GM12878 (cell line): Measurements from ENCODE around the gene LMOD1. TPM values are rescaled to one million over a fixed set of nuclear protein-coding genes. Genes with fewer than 3 reads are reported as not detected.

ENCODE experiments used
- ATAC-seq: fragments of 200-7000 bp; cut with Tn5 transposase; 3 replicates; pipeline ENCODE4 v1.9.1; 2020; ENCODE audit warnings: mild to moderate bottlenecking, moderate library complexity
- BruUV-seq: library from RNA; stranded (reverse); fragments of 400-500 nt; replicated peaks from 2 replicates; lab custom pipeline; 2021; lab: Mats Ljungman, UMichigan
- CTCF ChIA-PET: fragments of 300-600 bp; sonication (Branson Sonifier 250); formaldehyde crosslinking; extraction: SDS; loops from one replicate; lab custom pipeline; 2021; ENCODE audit warnings: inconsistent platforms; lab: Yijun Ruan, JAX
- POLR2A ChIA-PET: fragments of 350-600 bp; formaldehyde crosslinking; extraction: SDS; loops from one replicate; lab custom pipeline; 2021; ENCODE audit warnings: inconsistent platforms; lab: Charles Lee
- RAD21 ChIA-PET: fragments of 300-600 bp; sonication (Branson Sonifier 250); formaldehyde crosslinking; loops from one replicate; lab custom pipeline; 2023; ENCODE audit warnings: antibody characterized with exemption; ENCODE audit not compliant: unreplicated experiment; lab: Charles Lee
- SMC1A ChIA-PET: fragments of 300-600 bp; sonication (Branson Sonifier 250); formaldehyde crosslinking; loops from one replicate; lab custom pipeline; 2023; ENCODE audit not compliant: unreplicated experiment, uncharacterized antibody; lab: Charles Lee
- DNase-seq: peaks from one replicate; pipeline ENCODE4 v3.0.0-alpha.2; 2011; ENCODE audit warnings: low read depth, low spot score
- FAIRE-seq: peaks from 3 replicates; lab custom pipeline; 2011; peaks lifted over from hg19 to GRCh38; lab: Jason Lieb, UNC
- H2AFZ ChIP-seq: 2 replicates; pipeline ENCODE4 v1.6.0; 2011; ENCODE audit warnings: low read depth, low read length, control low read depth; ENCODE audit not compliant: control insufficient read depth
- H3K27ac ChIP-seq: 2 replicates; pipeline ENCODE4 v1.5.1; 2011; ENCODE audit warnings: control low read depth; ENCODE audit not compliant: control insufficient read depth, insufficient read depth
- H3K27me3 ChIP-seq, 2 experiments: replicated peaks in 1 of 2; 2 replicates each; pipeline versions ENCODE4 v1.6.0 to v1.6.1; 2011; ENCODE audit warnings: low read length in 1 of 2; ENCODE audit not compliant: control insufficient read depth in 2 of 2, insufficient read depth in 2 of 2
- H3K36me3 ChIP-seq, 2 experiments: 2 replicates each; pipeline ENCODE4 v1.5.1; 2011; ENCODE audit warnings: low read length in 1 of 2; ENCODE audit not compliant: control insufficient read depth in 2 of 2, insufficient read depth in 2 of 2
- H3K4me1 ChIP-seq: 2 replicates; pipeline ENCODE4 v1.6.1; 2011; ENCODE audit warnings: mild to moderate bottlenecking, low read length, moderate library complexity, mixed read lengths; ENCODE audit not compliant: control insufficient read depth, insufficient read depth
- H3K4me2 ChIP-seq: 2 replicates; pipeline ENCODE4 v1.6.0; 2011; ENCODE audit warnings: control low read depth; ENCODE audit not compliant: control insufficient read depth, insufficient read depth
- H3K4me3 ChIP-seq: fragments of 200-600 bp; sonication (generic); 2 replicates; pipeline ENCODE4 v1.5.1; 2016
- H3K79me2 ChIP-seq: 2 replicates; pipeline ENCODE4 v1.6.0; 2011; ENCODE audit warnings: low read length; ENCODE audit not compliant: control insufficient read depth, insufficient read depth
- H3K9ac ChIP-seq: 2 replicates; pipeline ENCODE4 v1.8.0; 2011; ENCODE audit warnings: low read length, control low read depth, mixed read lengths; ENCODE audit not compliant: control insufficient read depth, insufficient read depth
- H3K9me3 ChIP-seq: replicated peaks from 3 replicates; pipeline ENCODE4 v1.5.1; 2011; ENCODE audit warnings: mild to moderate bottlenecking, low read length; ENCODE audit not compliant: control insufficient read depth, insufficient read depth
- H4K20me1 ChIP-seq: 2 replicates; pipeline ENCODE4 v1.6.0; 2011; ENCODE audit not compliant: control insufficient read depth, insufficient read depth
- ATF2 ChIP-seq: IDR thresholded peaks from 2 replicates; pipeline ENCODE4 v1.6.1; 2012; ENCODE audit warnings: low read length, inconsistent platforms
- CHD1 ChIP-seq: IDR thresholded peaks from 2 replicates; pipeline ENCODE4 v1.6.1; 2012; ENCODE audit warnings: low read depth, low read length, improper control_type of control experiment
- KAT2A ChIP-seq: conservative IDR thresholded peaks from 2 replicates; pipeline ENCODE4 v1.6.1; 2011; ENCODE audit warnings: low read depth, low read length; ENCODE audit not compliant: control insufficient read depth
- POLR2AphosphoS5 ChIP-seq: IDR thresholded peaks from 2 replicates; pipeline ENCODE4 v1.6.1; 2011; ENCODE audit warnings: mild to moderate bottlenecking, low read length, inconsistent platforms
- RAD21 ChIP-seq: IDR thresholded peaks from 2 replicates; pipeline ENCODE4 v1.6.1; 2011; ENCODE audit warnings: mild to moderate bottlenecking, low read depth, low read length, moderate library complexity; ENCODE audit not compliant: insufficient read depth
- SREBF1 ChIP-seq: IDR thresholded peaks from 2 replicates; pipeline ENCODE4 v1.6.1; 2012; ENCODE audit warnings: mild to moderate bottlenecking, low read length
- TCF3 ChIP-seq: IDR thresholded peaks from 2 replicates; pipeline ENCODE4 v1.6.1; 2012; ENCODE audit warnings: low read depth, mild to moderate bottlenecking, low read length, borderline replicate concordance; ENCODE audit not compliant: insufficient read depth
- YY1 ChIP-seq: IDR thresholded peaks from 2 replicates; pipeline ENCODE4 v1.6.1; 2011; ENCODE audit warnings: low read depth, mild to moderate bottlenecking, low read length
- ZNF24 ChIP-seq: fragments of 450-650 bp; IDR thresholded peaks from 2 replicates; pipeline ENCODE4 v1.6.1; 2017; ENCODE audit warnings: antibody characterized with exemption, mild to moderate bottlenecking
- ZZZ3 ChIP-seq: IDR thresholded peaks from 2 replicates; pipeline ENCODE4 v1.6.1; 2011; ENCODE audit warnings: low read depth; ENCODE audit not compliant: control insufficient read depth, insufficient read length
- WGBS: methylation state at CpG from one replicate; pipeline ENCODE4 v1.1.6; 2016; ENCODE audit warnings: low lambda C conversion rate; ENCODE audit not compliant: insufficient replicate concordance, insufficient coverage; ENCODE audit errors: missing lambda C conversion rate; 5-methylcytosine and 5-hydroxymethylcytosine counted together
- in situ Hi-C: fragments of 300-500 bp; cut with MboI; formaldehyde crosslinking; loops from 9 replicates; pipeline ENCODE4 v1.14.3; 2018; ENCODE audit warnings: mixed read lengths
- intact Hi-C: fragments of 100-400 bp; cut with micrococcal nuclease; formaldehyde crosslinking; loops from one replicate; pipeline ENCODE4 v1.14.2; 2022; ENCODE audit not compliant: unreplicated experiment
- polyA plus RNA-seq, 11 experiments: library from polyadenylated mRNA; depleted of rRNA in 4 of 11; unstranded in 6 of 11; stranded (reverse) in 5 of 11; fragments of >200 nt; fragmentation: Nextera tagmentation in 4 of 11; fragmentation: Illumina TruSeq in 1 of 11; extraction: Ambion mirVana in 4 of 11; extraction: Trizol in 1 of 11; gene quantifications; 1 replicate in 1 of 11; 2 replicates in 10 of 11; pipeline versions ENCODE4 v1.2.1 to v1.2.3, GENCODE V29; 2011 to 2016; ENCODE audit warnings: inconsistent platforms in 2 of 11, missing spikeins in 2 of 11, low read depth in 1 of 11
- total RNA-seq, 4 experiments: library from RNA; depleted of rRNA in 3 of 4; stranded (reverse); fragments of >200 nt in 3 of 4; fragmentation: Illumina TruSeq in 1 of 4; extraction: Trizol in 1 of 4; gene quantifications; 2 replicates each; pipeline versions ENCODE4 v1.2.1 to v1.2.3, GENCODE V29; 2013 to 2021
- TF ChIP-seq, protein P1 (sequence below): fragments of 450-650 bp; IDR thresholded peaks from 2 replicates; pipeline ENCODE4 v1.6.1; 2014; ENCODE audit warnings: mild to moderate bottlenecking

The LMOD1 gene
- total and polyA plus RNA-seq, 10 of the 15 experiments (the other 5 are each of a cell fraction or from before 2014, with no cell fraction given) = 0.15 TPM; not detected in 9

DNA sequence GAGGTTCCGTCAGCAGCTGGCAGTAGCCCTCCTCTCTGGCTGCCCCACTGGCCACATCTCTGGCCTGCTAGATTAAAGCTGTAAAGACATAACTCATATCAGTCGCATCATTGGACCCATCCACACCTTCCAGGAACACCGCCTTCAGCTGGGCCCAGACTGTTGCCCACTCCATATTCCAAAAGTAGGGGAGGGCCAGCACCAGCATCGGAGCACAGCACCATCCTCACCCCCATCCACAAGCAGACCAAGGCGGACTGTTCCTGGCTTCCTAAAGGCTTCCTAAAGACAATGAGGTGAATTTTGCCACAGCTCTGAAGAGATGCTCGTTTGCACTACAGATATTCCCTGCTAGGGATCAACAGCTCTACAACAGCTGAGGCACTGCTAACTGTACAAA lies 54.1 kb downstream of the LMOD1 start:
- intact Hi-C loops (no loop called here), in situ Hi-C loops (loop anchor here (5.0 kb wide), 2 partner anchors 80 to 230 kb away; partner anchors contain the start of gene GPR37L1)
- no peak for TF ChIP-seq ZNF24
- H3K36me3 ChIP-seq = no peaks in the 10 kb centered on the region; a peak in 1 of 4 replicates
- ChIA-PET RAD21 (no interaction called here), POLR2A (no interaction called here), CTCF (interaction anchor here (1.0 to 10.2 kb wide), 5 partner anchors 8 to 243 kb away, joined by 3 to 233 read pairs (median 6); no protein-coding TSS in a partner anchor), SMC1A (interaction anchor here (0.6 to 1.3 kb wide), 2 partner anchors 240 to 334 kb away, joined by 3 read pairs; no protein-coding TSS in a partner anchor)
- ATAC-seq (no peak), FAIRE-seq (no peak), DNase-seq (no peak)
- no peak overlapping the region for H3K4me3 ChIP-seq
- no peaks in the 10 kb centered on the region for H3K4me1 ChIP-seq
- no peaks in the 10 kb centered on the region for H3K9me3 ChIP-seq
- no TSS peak for BruUV-seq
- peaks cover 2 to 12% of the 10 kb centered on the region in 2 experiments; a peak in 3 of 4 replicates for H3K27me3 ChIP-seq
- WGBS = 21% methylated on average over 6 of the region's 6 CpGs
- H2AFZ ChIP-seq = no peak overlapping the region
- H4K20me1 ChIP-seq = no peaks in the 10 kb centered on the region
- H3K4me2 ChIP-seq = no peak overlapping the region
- no peak overlapping the region for H3K27ac ChIP-seq
- H3K9ac ChIP-seq = no peak overlapping the region
- H3K79me2 ChIP-seq = no peaks in the 10 kb centered on the region

- BruUV-seq = no TSS peak
- 1% methylated on average over 5 of the region's 5 CpGs for WGBS
- ATAC-seq (no peak), FAIRE-seq (no peak), DNase-seq (no peak)
- H3K27me3 ChIP-seq = peaks cover 2 to 12% of the 10 kb centered on the region in 2 experiments; a peak in 3 of 4 replicates
- intact Hi-C loops = no loop called here
- RAD21 ChIA-PET = no interaction called here
- in situ Hi-C loops = loop anchor here (5.0 kb wide), 2 partner anchors 81 to 231 kb away; partner anchors contain the start of gene GPR37L1
- no peaks in the 10 kb centered on the region; a peak in 1 of 4 replicates for H3K36me3 ChIP-seq
- POLR2A ChIA-PET = no interaction called here
- no peak overlapping the region for H3K4me3 ChIP-seq
- no peak overlapping the region for H3K27ac ChIP-seq
- H3K79me2 ChIP-seq = no peaks in the 10 kb centered on the region
- TF ChIP-seq POLR2AphosphoS5 (no peak), RAD21 (no peak), TCF3 (no peak), ZZZ3 (no peak), SREBF1 (no peak), CHD1 (no peak), KAT2A (no peak), YY1 (no peak), ATF2 (no peak)
- TF ChIP-seq, protein P1, sequence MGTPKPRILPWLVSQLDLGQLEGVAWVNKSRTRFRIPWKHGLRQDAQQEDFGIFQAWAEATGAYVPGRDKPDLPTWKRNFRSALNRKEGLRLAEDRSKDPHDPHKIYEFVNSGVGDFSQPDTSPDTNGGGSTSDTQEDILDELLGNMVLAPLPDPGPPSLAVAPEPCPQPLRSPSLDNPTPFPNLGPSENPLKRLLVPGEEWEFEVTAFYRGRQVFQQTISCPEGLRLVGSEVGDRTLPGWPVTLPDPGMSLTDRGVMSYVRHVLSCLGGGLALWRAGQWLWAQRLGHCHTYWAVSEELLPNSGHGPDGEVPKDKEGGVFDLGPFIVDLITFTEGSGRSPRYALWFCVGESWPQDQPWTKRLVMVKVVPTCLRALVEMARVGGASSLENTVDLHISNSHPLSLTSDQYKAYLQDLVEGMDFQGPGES = no peak
- no peak overlapping the region for H3K9ac ChIP-seq
- CTCF ChIA-PET = interaction anchor here (1.0 to 10.2 kb wide), 5 partner anchors 9 to 244 kb away, joined by 3 to 233 read pairs (median 6); no protein-coding TSS in a partner anchor
- no peaks in the 10 kb centered on the region for H3K9me3 ChIP-seq
- SMC1A ChIA-PET = no interaction called here
- H3K4me2 ChIP-seq = no peak overlapping the region
- H4K20me1 ChIP-seq = no peaks in the 10 kb centered on the region
- H3K4me1 ChIP-seq = no peaks in the 10 kb centered on the region
- H2AFZ ChIP-seq = no peak overlapping the region
Observed at GRCh38 chr1:201891451-201892045, 54.8 kb downstream of the LMOD1 start.
